Neuronal stem cell (in vitro differentiated cells): ENCODE data around the gene HPCAL4. TPM values are rescaled to one million over a fixed set of nuclear protein-coding genes. Genes with fewer than 3 reads are reported as not detected.

Experiments used
- DNase-seq: peaks from one replicate; pipeline ENCODE4 v3.0.0-alpha.2; 2013; ENCODE audit warnings: low spot score
- H2AFZ ChIP-seq: one replicate; pipeline ENCODE4 v1.6.1; 2013; ENCODE audit warnings: mild to moderate bottlenecking, low read length, inconsistent platforms
- H2AK5ac ChIP-seq: 2 replicates; pipeline ENCODE4 v1.6.1; 2013; ENCODE audit warnings: low read depth, mild to moderate bottlenecking, inconsistent platforms, low read length, moderate library complexity, mixed read lengths
- H2BK120ac ChIP-seq: 2 replicates; pipeline ENCODE4 v1.6.1; 2013; ENCODE audit warnings: low read depth, mild to moderate bottlenecking, inconsistent platforms, low read length, moderate library complexity, mixed read lengths
- H2BK12ac ChIP-seq: one replicate; pipeline ENCODE4 v1.6.1; 2013; ENCODE audit warnings: low read length, inconsistent platforms
- H2BK15ac ChIP-seq: 2 replicates; pipeline ENCODE4 v1.6.1; 2013; ENCODE audit warnings: mild to moderate bottlenecking, low read length, inconsistent platforms, mixed read lengths
- H2BK5ac ChIP-seq: one replicate; pipeline ENCODE4 v1.6.1; 2013; ENCODE audit warnings: inconsistent platforms, mild to moderate bottlenecking, low read length, moderate library complexity
- H3K14ac ChIP-seq: one replicate; pipeline ENCODE4 v1.6.1; 2013; ENCODE audit warnings: low read length, inconsistent platforms
- H3K18ac ChIP-seq: 2 replicates; pipeline ENCODE4 v1.6.1; 2013; ENCODE audit warnings: low read length, inconsistent platforms
- H3K23ac ChIP-seq: 2 replicates; pipeline ENCODE4 v1.6.1; 2013; ENCODE audit warnings: low read depth, mild to moderate bottlenecking, mixed read lengths, low read length, inconsistent platforms; ENCODE audit not compliant: poor library complexity
- H3K27ac ChIP-seq: replicated peaks from 3 replicates; pipeline ENCODE4 v1.5.1; 2013; ENCODE audit warnings: low read length, inconsistent platforms
- H3K27me3 ChIP-seq, 3 experiments: 2 replicates each; pipeline ENCODE4 v1.6.1; 2013; ENCODE audit warnings: low read length in 3 of 3, mild to moderate bottlenecking in 2 of 3, inconsistent platforms in 1 of 3, low read depth in 1 of 3, mixed read lengths in 1 of 3, moderate library complexity in 1 of 3; ENCODE audit not compliant: control insufficient read depth in 3 of 3, insufficient read depth in 3 of 3
- H3K36me3 ChIP-seq, 2 donors: replicated peaks in 1 of 2; 2 replicates each; pipeline ENCODE4 v1.6.1; 2013; ENCODE audit warnings: low read length in 2 of 2; ENCODE audit not compliant: control insufficient read depth in 2 of 2, insufficient read depth in 2 of 2
- H3K4ac ChIP-seq: 2 replicates; pipeline ENCODE4 v1.6.1; 2013; ENCODE audit warnings: inconsistent platforms, mild to moderate bottlenecking, low read length, moderate library complexity
- H3K4me1 ChIP-seq, 2 donors: 1 replicate in 1 of 2; 2 replicates in 1 of 2; pipeline ENCODE4 v1.6.1; 2013; ENCODE audit warnings: low read length in 2 of 2, low read depth in 1 of 2; ENCODE audit not compliant: control insufficient read depth in 2 of 2, insufficient read depth in 1 of 2
- H3K4me2 ChIP-seq: one replicate; pipeline ENCODE4 v1.6.1; 2013; ENCODE audit warnings: mild to moderate bottlenecking, low read length, inconsistent platforms; ENCODE audit not compliant: insufficient read depth, poor library complexity, severe bottlenecking
- H3K4me3 ChIP-seq, 2 donors: 2 replicates each; pipeline ENCODE4 v1.5.1; 2013; ENCODE audit warnings: low read length in 2 of 2, mild to moderate bottlenecking in 2 of 2, inconsistent platforms in 1 of 2, moderate library complexity in 1 of 2
- H3K79me1 ChIP-seq: one replicate; pipeline ENCODE4 v1.6.1; 2013; ENCODE audit warnings: low read depth, mild to moderate bottlenecking, inconsistent platforms, low read length, moderate library complexity
- H3K9ac ChIP-seq: one replicate; pipeline ENCODE4 v1.6.1; 2013; ENCODE audit warnings: mild to moderate bottlenecking, low read depth, low read length, inconsistent platforms; ENCODE audit not compliant: poor library complexity
- H3K9me3 ChIP-seq, 2 donors: replicated peaks in 1 of 2; 2 replicates each; pipeline versions ENCODE3 to v1.6.1; 2013; ENCODE audit warnings: low read length in 2 of 2, mild to moderate bottlenecking in 2 of 2, inconsistent platforms in 1 of 2, low read depth in 1 of 2, mixed read lengths in 1 of 2, moderate library complexity in 1 of 2; ENCODE audit not compliant: control insufficient read depth in 2 of 2, insufficient read depth in 1 of 2
- H4K8ac ChIP-seq: one replicate; pipeline ENCODE4 v1.6.1; 2013; ENCODE audit warnings: low read depth, mild to moderate bottlenecking, inconsistent platforms, low read length, moderate library complexity
- H4K91ac ChIP-seq: one replicate; pipeline ENCODE4 v1.6.1; 2013; ENCODE audit warnings: low read length, low read depth, mild to moderate bottlenecking, inconsistent platforms; ENCODE audit not compliant: poor library complexity
- WGBS, 2 donors: extraction: QIAGEN DNeasy Blood & Tissue Kit; methylation state at CpG; one replicate each; pipeline ENCODE4 v1.1.7; 2013; ENCODE audit warnings: missing lambda C conversion rate in 2 of 2, mixed read lengths in 1 of 2; ENCODE audit not compliant: insufficient read length in 2 of 2, insufficient replicate concordance in 1 of 2; ENCODE audit errors: extremely low coverage in 2 of 2; 5-methylcytosine and 5-hydroxymethylcytosine counted together
- small RNA-seq: library from polyadenylated mRNA; stranded (forward); fragments of <200 nt; extraction: miRNeasy Mini kit (QIAGEN cat#:217004); gene quantifications from one replicate; pipeline ENCODE3, GENCODE V24; 2013; ENCODE audit not compliant: insufficient read depth

Gene HPCAL4

DNA sequence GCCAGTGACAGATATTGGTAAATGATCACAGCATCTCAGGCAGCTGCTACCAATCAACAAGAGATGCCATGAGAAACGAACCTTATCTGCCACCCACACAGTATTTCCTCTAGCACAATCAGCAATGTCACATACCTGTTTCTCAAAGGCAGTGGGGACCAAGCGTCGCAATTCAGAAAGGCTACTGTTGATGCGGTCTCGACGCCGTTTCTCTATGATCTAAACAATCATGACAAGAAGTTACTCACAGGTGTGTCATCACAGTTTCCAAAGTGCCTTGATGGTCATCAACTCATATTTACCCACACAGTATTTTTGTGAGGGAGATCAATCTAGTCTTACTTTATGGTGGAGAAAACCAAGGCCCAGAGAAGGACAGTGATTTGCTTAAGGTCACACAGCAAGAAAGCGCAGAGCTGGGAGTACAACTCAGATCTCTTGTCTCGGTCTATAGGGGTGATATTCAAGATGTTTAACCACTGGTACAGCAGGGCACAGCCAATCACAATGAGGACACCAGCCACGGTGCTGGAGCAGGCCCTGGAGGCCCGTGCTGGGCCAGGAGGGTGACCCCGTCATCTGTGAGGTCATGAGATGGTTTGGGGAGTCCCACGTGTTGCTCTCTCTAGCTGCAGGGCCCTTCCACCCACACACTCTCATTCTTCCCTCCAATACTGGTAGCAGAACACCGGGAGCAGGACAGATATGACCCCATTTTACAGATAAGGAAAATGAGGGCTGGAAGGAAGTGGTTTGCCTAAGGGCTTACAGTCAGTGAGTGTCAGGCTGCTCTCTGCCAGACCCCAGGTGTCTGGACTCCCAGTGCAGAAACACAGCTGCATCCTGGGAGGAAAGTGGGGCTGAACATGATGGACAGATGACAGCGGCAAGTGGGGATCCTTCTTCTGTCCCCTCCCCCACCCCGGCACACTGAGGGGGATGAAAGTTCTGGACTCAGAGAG is 59.6 kb downstream of the HPCAL4 start:
- H2BK15ac ChIP-seq: no peak overlapping the region
- DNase-seq: no peak
- H3K4ac ChIP-seq: no peak overlapping the region
- H3K14ac ChIP-seq: no peak overlapping the region
- H3K4me3 ChIP-seq: no peak overlapping the region
- H3K9me3 ChIP-seq: no peaks in the 10 kb centered on the region
- no peak overlapping the region for H2BK120ac ChIP-seq
- no peak overlapping the region for H3K27ac ChIP-seq
- H2AK5ac ChIP-seq: no peak overlapping the region
- no peak overlapping the region for H3K23ac ChIP-seq
- peaks cover 0 to 19% of the 10 kb centered on the region in 2 donors for H3K4me1 ChIP-seq
- H4K8ac ChIP-seq: no peak overlapping the region
- no peak overlapping the region for H3K18ac ChIP-seq
- no peak overlapping the region for H3K9ac ChIP-seq
- H4K91ac ChIP-seq: no peak overlapping the region
- H2BK12ac ChIP-seq: no peak overlapping the region
- no peak overlapping the region for H2AFZ ChIP-seq
- no peak overlapping the region for H2BK5ac ChIP-seq
- H3K4me2 ChIP-seq: no peak overlapping the region
- peaks cover 0 to 2% of the 10 kb centered on the region in 2 donors for H3K36me3 ChIP-seq
- H3K27me3 ChIP-seq: peaks cover 0 to 73% (median 4%) of the 10 kb centered on the region in 3 experiments
- H3K79me1 ChIP-seq: no peaks in the 10 kb centered on the region
- no CpG with 5 or more reads among the region's 16 CpGs for WGBS, 2 donors

DNA sequence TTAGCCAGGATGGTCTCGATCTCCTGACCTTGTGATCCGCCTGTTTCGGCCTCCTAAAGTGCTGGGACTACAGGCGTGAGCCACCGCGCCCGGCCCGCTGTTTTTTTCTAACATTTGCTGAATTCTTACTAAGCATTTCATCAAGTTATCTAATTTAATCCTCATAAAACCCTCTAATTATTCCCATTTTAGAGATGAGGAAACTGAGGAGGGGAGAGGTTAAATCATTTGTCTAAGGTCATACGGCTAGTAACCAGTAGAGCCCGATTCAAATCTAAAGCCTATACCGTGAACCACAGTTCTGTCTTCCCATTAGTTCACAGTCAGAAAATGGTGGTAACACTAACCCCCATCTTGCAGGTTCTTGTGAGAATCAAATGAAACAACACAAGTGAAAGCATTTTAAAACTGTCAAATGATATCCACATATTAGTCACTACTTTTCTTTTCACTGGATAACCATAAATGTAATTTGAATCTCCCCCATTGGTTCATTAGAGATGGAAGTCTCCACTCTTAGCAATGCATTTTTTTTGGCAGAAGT is 62.4 kb downstream of the HPCAL4 start:
- H3K9me3 ChIP-seq: no peaks in the 10 kb centered on the region
- no CpG with 5 or more reads among the region's 11 CpGs for WGBS, 2 donors
- peaks cover 0 to 2% of the 10 kb centered on the region in 2 donors for H3K36me3 ChIP-seq
- H3K4me3 ChIP-seq: no peak overlapping the region
- no peak overlapping the region for H2BK5ac ChIP-seq
- no peak overlapping the region for H3K4me2 ChIP-seq
- H3K14ac ChIP-seq: no peak overlapping the region
- H3K27me3 ChIP-seq: peaks cover 0 to 75% (median 4%) of the 10 kb centered on the region in 3 experiments
- no peak overlapping the region for H3K9ac ChIP-seq
- no peak overlapping the region for H2BK15ac ChIP-seq
- no peak overlapping the region for H3K23ac ChIP-seq
- no peak for DNase-seq
- no peak overlapping the region for H4K91ac ChIP-seq
- H4K8ac ChIP-seq: no peak overlapping the region
- no peaks in the 10 kb centered on the region for H3K79me1 ChIP-seq
- H3K4me1 ChIP-seq: peaks cover 0 to 19% of the 10 kb centered on the region in 2 donors
- no peak overlapping the region for H2BK120ac ChIP-seq
- H3K18ac ChIP-seq: no peak overlapping the region
- H2BK12ac ChIP-seq: no peak overlapping the region
- H2AFZ ChIP-seq: no peak overlapping the region
- no peak overlapping the region for H3K4ac ChIP-seq
- no peak overlapping the region for H2AK5ac ChIP-seq
- no peak overlapping the region for H3K27ac ChIP-seq

Small RNA genes lying within 50 kb of the gene (small RNA-seq; reads per million reads assigned to genes)
- not detected for gene RNU7-121P
